H1 (cell line): ENCODE data around the gene DGAT2.

Experiments used
- BCL11A ChIP-seq, 2 experiments: IDR thresholded peaks; one replicate each; pipeline ENCODE4 v1.6.1; 2011; ENCODE audit warnings: low read depth in 2 of 2, low read length in 2 of 2, mild to moderate bottlenecking in 2 of 2
- CEBPB ChIP-seq: IDR thresholded peaks from 2 replicates; pipeline ENCODE4 v1.6.1; 2012; ENCODE audit warnings: low read depth, low read length
- CREB1 ChIP-seq: IDR thresholded peaks from 2 replicates; pipeline ENCODE4 v1.6.1; 2012; ENCODE audit warnings: inconsistent platforms
- EZH2 ChIP-seq: fragments of 200-600 bp; sonication (generic); IDR thresholded peaks from 2 replicates; pipeline ENCODE4 v1.7.1; 2012; ENCODE audit warnings: low read depth, mild to moderate bottlenecking, moderate library complexity, low read length, inconsistent platforms; ENCODE audit not compliant: severe bottlenecking
- GABPA ChIP-seq: IDR thresholded peaks from 2 replicates; pipeline ENCODE4 v1.6.1; 2011; ENCODE audit warnings: mild to moderate bottlenecking, low read length, moderate library complexity, borderline replicate concordance; ENCODE audit not compliant: insufficient read depth
- POLR2A ChIP-seq, 2 experiments: IDR thresholded peaks; 1 replicate in 1 of 2; 2 replicates in 1 of 2; pipeline ENCODE4 v1.6.1; 2011; ENCODE audit warnings: low read depth in 2 of 2, low read length in 2 of 2, mild to moderate bottlenecking in 2 of 2; ENCODE audit errors: control extremely low read depth in 1 of 2
- POLR2AphosphoS5 ChIP-seq: IDR thresholded peaks from 2 replicates; pipeline ENCODE4 v1.6.1; 2011; ENCODE audit warnings: low read depth, low read length
- RFX5 ChIP-seq: IDR thresholded peaks from 2 replicates; pipeline ENCODE4 v1.6.1; 2011; ENCODE audit warnings: low read depth, low read length, improper control_type of control experiment, borderline replicate concordance
- YY1 ChIP-seq: IDR thresholded peaks from 2 replicates; pipeline ENCODE4 v1.6.1; 2011; ENCODE audit warnings: low read depth, mild to moderate bottlenecking, low read length
- ZNF274 ChIP-seq: IDR thresholded peaks from 2 replicates; pipeline ENCODE4 v1.7.0; 2012; ENCODE audit warnings: low read length, borderline replicate concordance; ENCODE audit errors: extremely low read depth
- TF ChIP-seq, protein P1 (sequence below), 3 experiments: IDR thresholded peaks; 1 replicate in 2 of 3; 2 replicates in 1 of 3; pipeline versions ENCODE4 v1.5.1 to v1.6.1; 2011; ENCODE audit warnings: low read length in 3 of 3, mild to moderate bottlenecking in 3 of 3, inconsistent platforms in 2 of 3, low read depth in 1 of 3, moderate library complexity in 1 of 3; ENCODE audit not compliant: insufficient read depth in 1 of 3; ENCODE audit errors: control extremely low read depth in 1 of 3
- TF ChIP-seq, protein P2 (sequence below): IDR thresholded peaks from 2 replicates; pipeline ENCODE4 v1.6.1; 2012; ENCODE audit warnings: low read length, inconsistent platforms

DNA sequence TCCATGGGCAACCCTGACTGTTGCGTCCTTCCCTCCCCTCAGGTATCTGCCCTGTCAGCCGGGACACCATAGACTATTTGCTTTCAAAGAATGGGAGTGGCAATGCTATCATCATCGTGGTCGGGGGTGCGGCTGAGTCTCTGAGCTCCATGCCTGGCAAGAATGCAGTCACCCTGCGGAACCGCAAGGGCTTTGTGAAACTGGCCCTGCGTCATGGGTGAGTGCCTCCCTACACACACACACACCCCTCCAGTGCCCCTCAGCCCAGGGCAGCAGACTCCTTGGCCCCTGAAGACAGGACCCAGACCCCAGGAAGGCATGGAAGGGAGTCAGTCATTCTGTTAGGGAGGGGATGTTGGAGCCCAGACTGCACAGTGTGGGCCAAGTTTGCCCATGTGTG lies 28.5 kb downstream of the DGAT2 start:
- TF ChIP-seq GABPA (no peak), POLR2AphosphoS5 (no peak), RFX5 (no peak), ZNF274 (no peak), CEBPB (no peak), YY1 (no peak), CREB1 (no peak), EZH2 (no peak), BCL11A (IDR thresholded peaks at IDR 0.05; ENCODE audit: low read depth in 2 of 2, low read length in 2 of 2) (no peak), POLR2A (IDR thresholded peaks at IDR 0.05; ENCODE audit: control extremely low read depth in 1 of 2, low read depth in 2 of 2, low read length in 2 of 2) (no peak)
- TF ChIP-seq, protein P1, sequence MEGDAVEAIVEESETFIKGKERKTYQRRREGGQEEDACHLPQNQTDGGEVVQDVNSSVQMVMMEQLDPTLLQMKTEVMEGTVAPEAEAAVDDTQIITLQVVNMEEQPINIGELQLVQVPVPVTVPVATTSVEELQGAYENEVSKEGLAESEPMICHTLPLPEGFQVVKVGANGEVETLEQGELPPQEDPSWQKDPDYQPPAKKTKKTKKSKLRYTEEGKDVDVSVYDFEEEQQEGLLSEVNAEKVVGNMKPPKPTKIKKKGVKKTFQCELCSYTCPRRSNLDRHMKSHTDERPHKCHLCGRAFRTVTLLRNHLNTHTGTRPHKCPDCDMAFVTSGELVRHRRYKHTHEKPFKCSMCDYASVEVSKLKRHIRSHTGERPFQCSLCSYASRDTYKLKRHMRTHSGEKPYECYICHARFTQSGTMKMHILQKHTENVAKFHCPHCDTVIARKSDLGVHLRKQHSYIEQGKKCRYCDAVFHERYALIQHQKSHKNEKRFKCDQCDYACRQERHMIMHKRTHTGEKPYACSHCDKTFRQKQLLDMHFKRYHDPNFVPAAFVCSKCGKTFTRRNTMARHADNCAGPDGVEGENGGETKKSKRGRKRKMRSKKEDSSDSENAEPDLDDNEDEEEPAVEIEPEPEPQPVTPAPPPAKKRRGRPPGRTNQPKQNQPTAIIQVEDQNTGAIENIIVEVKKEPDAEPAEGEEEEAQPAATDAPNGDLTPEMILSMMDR (IDR thresholded peaks at IDR 0.05; ENCODE audit: control extremely low read depth in 1 of 3, insufficient read depth in 1 of 3, low read depth in 1 of 3, low read length in 3 of 3): no peak
- TF ChIP-seq, protein P2, sequence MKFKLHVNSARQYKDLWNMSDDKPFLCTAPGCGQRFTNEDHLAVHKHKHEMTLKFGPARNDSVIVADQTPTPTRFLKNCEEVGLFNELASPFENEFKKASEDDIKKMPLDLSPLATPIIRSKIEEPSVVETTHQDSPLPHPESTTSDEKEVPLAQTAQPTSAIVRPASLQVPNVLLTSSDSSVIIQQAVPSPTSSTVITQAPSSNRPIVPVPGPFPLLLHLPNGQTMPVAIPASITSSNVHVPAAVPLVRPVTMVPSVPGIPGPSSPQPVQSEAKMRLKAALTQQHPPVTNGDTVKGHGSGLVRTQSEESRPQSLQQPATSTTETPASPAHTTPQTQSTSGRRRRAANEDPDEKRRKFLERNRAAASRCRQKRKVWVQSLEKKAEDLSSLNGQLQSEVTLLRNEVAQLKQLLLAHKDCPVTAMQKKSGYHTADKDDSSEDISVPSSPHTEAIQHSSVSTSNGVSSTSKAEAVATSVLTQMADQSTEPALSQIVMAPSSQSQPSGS: no peak
